Measurements from ENCODE around the gene VEGFB. TPM values are rescaled to one million over a fixed set of nuclear protein-coding genes. Genes with fewer than 3 reads are reported as not detected.
A peak's percentile ranks its signal among the peaks of the same experiment; 100 is the strongest.

Gene VEGFB
- polyA plus RNA-seq, 2 of the 4 experiments (the other 2 are of a cell fraction), result 6.8 to 26.5 TPM

- peaks cover 31% of the 10 kb centered on the region for H3K4me1 ChIP-seq
- FAIRE-seq (no peak), DNase-seq (ENCODE audit: low read depth in 1 of 2, low spot score in 1 of 2) (no peak), ATAC-seq (no peak)
- H3K9me3 ChIP-seq, result no peaks in the 10 kb centered on the region
- no peak overlapping the region for H3K4me2 ChIP-seq
- H3K4me3 ChIP-seq, result no peak overlapping the region
- POLR2A ChIA-PET, result interaction anchor here (1.6 kb wide), 1 partner anchor 9 kb away, joined by 5 read pairs; no protein-coding TSS in a partner anchor
- CTCF ChIA-PET, result interaction anchor here (0.6 to 20.5 kb wide), 4 partner anchors 11 to 93 kb away, joined by 3 to 448 read pairs (median 7); partner anchors contain the start of genes CATSPERZ, ESRRA and STIP1
- WGBS (ENCODE audit: missing lambda C conversion rate), result 90% methylated on average over 8 of the region's 8 CpGs
- peak overlapping the region in 1 of 2 experiments; percentile 12; a peak in 2 of 6 replicates for H3K27ac ChIP-seq
- TF ChIP-seq MAFK (IDR thresholded peaks at IDR 0.05; ENCODE audit: partially characterized antibody), result no peak
- no peak for TF ChIP-seq POLR2AphosphoS2 (conservative IDR thresholded peaks at IDR 0.05; ENCODE audit: low read length)
- no peak for TF ChIP-seq ZSCAN20 (CRISPR knock-in tag; IDR thresholded peaks at IDR 0.05)
- no peak for TF ChIP-seq POLR2A (IDR thresholded peaks at IDR 0.05; ENCODE audit: low read length)
- no peak for TF ChIP-seq CBX2 (IDR thresholded peaks at IDR 0.05; ENCODE audit: borderline replicate concordance, low read depth)
These were observed 44.3 kb downstream of the VEGFB start for GRCh38 chr11:64278576-64279190.

DNA sequence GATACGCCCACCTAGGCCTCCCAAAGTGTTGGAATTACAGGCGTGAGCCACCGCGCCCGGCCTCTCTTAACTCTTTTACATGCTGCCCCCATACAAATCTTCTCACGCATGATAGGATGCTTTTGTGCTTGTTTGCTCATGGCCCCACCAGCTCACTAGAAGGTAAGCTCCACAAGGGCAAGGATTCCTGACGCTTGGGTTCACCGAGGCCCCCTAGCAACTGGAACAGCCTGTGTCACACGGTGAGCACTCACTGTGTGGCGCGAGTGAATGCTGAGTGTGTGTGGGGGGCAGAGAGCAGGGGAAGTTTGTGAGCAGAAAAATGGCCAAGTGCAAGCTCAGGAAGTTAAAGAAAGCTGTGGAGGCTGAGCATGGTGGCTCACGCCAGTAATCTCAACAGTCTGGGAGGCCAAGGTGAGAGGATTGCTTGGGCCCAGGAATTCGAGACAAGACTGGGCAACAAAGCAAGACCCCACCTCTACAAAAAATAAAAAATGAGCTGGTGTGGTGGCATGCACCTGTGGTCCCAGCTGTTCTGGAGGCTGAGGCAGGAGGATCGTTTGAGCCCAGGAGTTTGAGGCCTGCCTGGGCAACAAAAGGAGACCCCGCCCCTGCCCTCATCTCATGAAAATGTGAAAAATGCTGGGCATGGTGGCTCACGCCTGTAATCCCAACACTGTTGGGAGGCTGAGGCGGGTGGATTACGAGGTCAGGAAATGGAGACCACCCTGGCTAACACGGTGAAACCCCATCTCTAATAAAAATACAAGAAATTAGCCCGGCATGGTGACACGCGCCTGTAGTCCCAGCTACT, 47.8 kb downstream of the VEGFB start:
- FAIRE-seq, result no peak
- TF ChIP-seq HOXB13 (CRISPR knock-in tag; IDR thresholded peaks at IDR 0.05; ENCODE audit: low read depth), result no peak
- TF ChIP-seq NPAS2 (CRISPR knock-in tag; IDR thresholded peaks at IDR 0.05; ENCODE audit: borderline replicate concordance), result no peak
- TF ChIP-seq POLR2A (IDR thresholded peaks at IDR 0.05; ENCODE audit: low read length), result no peak
- no peak for TF ChIP-seq BHLHE40 (IDR thresholded peaks at IDR 0.05; ENCODE audit: low read depth, low read length)
- no peak for TF ChIP-seq ZC3H11A (IDR thresholded peaks at IDR 0.05)
- no peak for TF ChIP-seq RFX5 (IDR thresholded peaks at IDR 0.05)
- no peak for TF ChIP-seq ATOH8 (CRISPR knock-in tag; IDR thresholded peaks at IDR 0.05; ENCODE audit: low read depth)
- TF ChIP-seq RCOR1 (IDR thresholded peaks at IDR 0.05; ENCODE audit: low read depth, low read length), result no peak
- TF ChIP-seq PHF8 (IDR thresholded peaks at IDR 0.05; ENCODE audit: borderline replicate concordance, low read depth), result no peak
- no peak for TF ChIP-seq ZFP36 (IDR thresholded peaks at IDR 0.05; ENCODE audit: borderline replicate concordance, partially characterized antibody)
- TF ChIP-seq TFCP2L1 (CRISPR knock-in tag; IDR thresholded peaks at IDR 0.05), result no peak
- no peak for TF ChIP-seq FOXS1 (CRISPR knock-in tag; IDR thresholded peaks at IDR 0.05)
- no peak for TF ChIP-seq JUNB (IDR thresholded peaks at IDR 0.05)
- TF ChIP-seq RNF2 (IDR thresholded peaks at IDR 0.05; ENCODE audit: borderline replicate concordance, low read depth), result no peak
- TF ChIP-seq, protein P1, sequence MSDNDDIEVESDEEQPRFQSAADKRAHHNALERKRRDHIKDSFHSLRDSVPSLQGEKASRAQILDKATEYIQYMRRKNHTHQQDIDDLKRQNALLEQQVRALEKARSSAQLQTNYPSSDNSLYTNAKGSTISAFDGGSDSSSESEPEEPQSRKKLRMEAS (IDR thresholded peaks at IDR 0.05), result no peak
- no peak for TF ChIP-seq E2F6 (IDR thresholded peaks at IDR 0.05; ENCODE audit: borderline replicate concordance, low read depth)
- Histone ChIP-seq H3K4me3 (no peak overlapping the region), H3K4me2 (no peak overlapping the region), H3K9me3 (no peaks in the 10 kb centered on the region), H3K4me1 (peaks cover 21% of the 10 kb centered on the region), H3K27ac (no peak overlapping the region)
- CTCF ChIA-PET, result interaction anchor here (0.9 to 20.5 kb wide), 5 partner anchors 10 to 49 kb away, joined by 3 to 448 read pairs (median 7); partner anchors contain the start of genes CATSPERZ, ESRRA and PLCB3
- ATAC-seq, result no peak
- DNase-seq (ENCODE audit: low read depth in 1 of 2, low spot score in 1 of 2), result no peak
- POLR2A ChIA-PET, result interaction anchor here (0.5 to 5.8 kb wide), 4 partner anchors 12 to 57 kb away, joined by 4 to 49 read pairs (median 10); partner anchors contain the start of gene ESRRA
- 94% methylated on average over 22 of the region's 22 CpGs for WGBS (ENCODE audit: missing lambda C conversion rate)

DNA sequence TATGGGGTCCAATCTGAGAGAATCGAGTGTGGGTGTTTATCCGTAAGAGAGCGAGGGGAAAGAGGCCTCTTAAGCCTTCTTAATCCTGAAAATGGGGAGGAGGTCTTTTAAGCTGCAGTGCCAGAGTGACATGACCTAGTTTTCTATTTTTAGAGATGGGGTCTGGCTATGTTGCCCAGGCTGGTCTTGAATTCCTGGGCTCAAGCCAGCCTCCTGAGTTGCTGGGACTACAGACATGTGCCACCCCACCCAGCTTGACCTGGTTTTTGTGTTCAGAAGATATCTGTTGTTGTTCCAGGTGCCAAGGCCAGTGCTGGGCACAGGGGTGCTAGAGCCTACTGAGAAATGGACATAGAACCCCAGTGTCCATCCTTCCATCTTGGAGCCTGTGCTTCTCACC, 48.7 kb downstream of the VEGFB start:
- CTCF ChIA-PET, result interaction anchor here (0.8 to 20.5 kb wide), 5 partner anchors 12 to 72 kb away, joined by 3 to 448 read pairs (median 7); partner anchors contain the start of genes CATSPERZ, ESRRA and PLCB3
- H3K4me2 ChIP-seq, result peak overlapping the region; percentile 86

More for the DNA sequence above, 48.7 kb downstream of the VEGFB start:
- WGBS (ENCODE audit: missing lambda C conversion rate), result 97% methylated on average over 3 of the region's 3 CpGs
- DNase-seq (ENCODE audit: low read depth in 1 of 2, low spot score in 1 of 2) (no peak), ATAC-seq (no peak), FAIRE-seq (no peak)
- H3K9me3 ChIP-seq, result no peaks in the 10 kb centered on the region
- peaks cover 17% of the 10 kb centered on the region; the same call in 1 of the 3 replicates for H3K4me1 ChIP-seq
- TF ChIP-seq KDM5A (IDR thresholded peaks at IDR 0.05), result no peak
- no peak for TF ChIP-seq MAFK (IDR thresholded peaks at IDR 0.05; ENCODE audit: partially characterized antibody)
- no peak for TF ChIP-seq CHD4 (IDR thresholded peaks at IDR 0.05; ENCODE audit: borderline replicate concordance)
- TF ChIP-seq CBX2 (IDR thresholded peaks at IDR 0.05; ENCODE audit: borderline replicate concordance, low read depth), result no peak
- no peak for TF ChIP-seq PHF8 (IDR thresholded peaks at IDR 0.05; ENCODE audit: borderline replicate concordance, low read depth)
- no peak for TF ChIP-seq JUNB (IDR thresholded peaks at IDR 0.05)
- no peak for TF ChIP-seq ZFP36 (IDR thresholded peaks at IDR 0.05; ENCODE audit: borderline replicate concordance, partially characterized antibody)
- TF ChIP-seq, protein P2, sequence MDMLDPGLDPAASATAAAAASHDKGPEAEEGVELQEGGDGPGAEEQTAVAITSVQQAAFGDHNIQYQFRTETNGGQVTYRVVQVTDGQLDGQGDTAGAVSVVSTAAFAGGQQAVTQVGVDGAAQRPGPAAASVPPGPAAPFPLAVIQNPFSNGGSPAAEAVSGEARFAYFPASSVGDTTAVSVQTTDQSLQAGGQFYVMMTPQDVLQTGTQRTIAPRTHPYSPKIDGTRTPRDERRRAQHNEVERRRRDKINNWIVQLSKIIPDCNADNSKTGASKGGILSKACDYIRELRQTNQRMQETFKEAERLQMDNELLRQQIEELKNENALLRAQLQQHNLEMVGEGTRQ (IDR thresholded peaks at IDR 0.05), result no peak
- no peak for TF ChIP-seq CHD2 (IDR thresholded peaks at IDR 0.05; ENCODE audit: low read length, partially characterized antibody)
- TF ChIP-seq GATA3 (IDR thresholded peaks at IDR 0.05; ENCODE audit: borderline replicate concordance), result no peak
- no peak for TF ChIP-seq NFE2L2 (conservative IDR thresholded peaks at IDR 0.05; ENCODE audit: low read length)
- POLR2A ChIA-PET, result interaction anchor here (4.1 to 5.8 kb wide), 2 partner anchors 13 to 22 kb away, joined by 17 to 49 read pairs; partner anchors contain the start of gene ESRRA
- H3K4me3 ChIP-seq, result no peak overlapping the region
- H3K27ac ChIP-seq, result peak overlapping the region in 1 of 2 experiments; percentile 98; a peak in 2 of 6 replicates

Measured in A549 (cell line).